ENCODE results near the gene SEC11A.

- TF ChIP-seq CTCF (IDR thresholded peaks at IDR 0.05) (no peak), EZH2phosphoT487 (IDR thresholded peaks at IDR 0.05) (no peak), EZH2 (IDR thresholded peaks at IDR 0.05) (no peak)
These were observed 45.7 kb upstream of the SEC11A start for GRCh38 chr15:84761607-84762131.

Measured in neural progenitor cell (in vitro differentiated cells).